Adrenal gland (tissue), 12 donors: Measurements from ENCODE around the gene ARG2. TPM values are rescaled to one million over a fixed set of nuclear protein-coding genes. Genes with fewer than 3 reads are reported as not detected.

Source experiments
- DNase-seq, 7 donors: peaks; one replicate each; pipeline ENCODE4 v3.0.0-alpha.2; 2019 to 2020
- H3K27ac ChIP-seq, 5 donors: fragments of 200-600 bp; sonication (generic) in 4 of 5; 1 replicate in 3 of 5; 2 replicates in 2 of 5; pipeline versions ENCODE4 v1.5.1 to v1.8.0; 2016 to 2020; ENCODE audit warnings: mild to moderate bottlenecking in 1 of 5
- H3K27me3 ChIP-seq: fragments of 200-600 bp; 2 replicates; pipeline ENCODE4 v1.8.0; 2021
- H3K36me3 ChIP-seq, 2 donors: fragments of 200-600 bp; replicated peaks in 1 of 2; 1 replicate in 1 of 2; 2 replicates in 1 of 2; pipeline versions ENCODE4 v1.5.1 to v1.8.0; 2018 to 2022
- H3K4me1 ChIP-seq, 2 donors: fragments of 200-600 bp; replicated peaks in 1 of 2; 1 replicate in 1 of 2; 2 replicates in 1 of 2; pipeline versions ENCODE4 v1.5.1 to v1.8.0; 2018 to 2021
- H3K4me3 ChIP-seq, 4 donors: fragments of 200-600 bp; sonication (generic) in 3 of 4; one replicate each; pipeline ENCODE4 v1.5.1; 2016 to 2018
- H3K9me3 ChIP-seq, 3 donors: fragments of 200-600 bp; sonication (generic) in 1 of 3; replicated peaks in 1 of 3; 1 replicate in 2 of 3; 2 replicates in 1 of 3; pipeline versions ENCODE4 v1.5.1 to v1.8.0; 2016 to 2021
- CTCF ChIP-seq, 6 experiments: fragments of 450-650 bp in 4 of 6; fragments of 200-600 bp in 2 of 6; sonication (generic) in 1 of 6; IDR thresholded peaks; 1 replicate in 5 of 6; 2 replicates in 1 of 6; pipeline versions ENCODE4 v1.5.1 to v1.8.0; 2016 to 2021; ENCODE audit warnings: antibody characterized with exemption in 6 of 6, mild to moderate bottlenecking in 2 of 6, moderate library complexity in 1 of 6
- POLR2A ChIP-seq, 2 donors: fragments of 450-650 bp; IDR thresholded peaks; one replicate each; pipeline ENCODE4 v1.6.1; 2017; ENCODE audit warnings: antibody characterized with exemption in 2 of 2, mild to moderate bottlenecking in 2 of 2, moderate library complexity in 1 of 2
- WGBS, 4 donors: extraction: QIAGEN DNeasy Blood & Tissue Kit in 2 of 4; methylation state at CpG; one replicate each; pipeline versions ENCODE4 v1.1.5 to v1.1.7; 2013 to 2017; 5-methylcytosine and 5-hydroxymethylcytosine counted together
- intact Hi-C, 2 donors: fragments of 100-400 bp; cut with DNase I; formaldehyde crosslinking; loops; one replicate each; pipeline versions ENCODE4 v1.14.1 to v1.15.0; 2022 to 2023
- polyA plus RNA-seq, 3 donors: library from polyadenylated mRNA; stranded (reverse); fragments of 200-250 nt in 2 of 3; fragments of 350-450 nt in 1 of 3; fragmentation: Illumina TruSeq in 1 of 3; extraction: RNeasy Lipid Tissue Mini Kit (QIAGEN cat#74804) in 1 of 3; gene quantifications; one replicate each; pipeline ENCODE4 v1.2.3, GENCODE V29; 2013 to 2014
- total RNA-seq, 9 donors: library from RNA; depleted of rRNA in 4 of 9; stranded (reverse); fragments of >200 nt in 4 of 9; fragments of 120-200 nt in 1 of 9; fragmentation: NEBNext Ultra II Directional in 1 of 9; extraction: Animal tissue kit (Norgen Biotek cat#: 25700) in 1 of 9; gene quantifications; one replicate each; pipeline versions ENCODE4 v1.1.0 to v1.2.4, GENCODE V29; 2013 to 2023
- donor health status: healthy with polysubstance abuse.
- donor health status: Bipolar disorder and iron deficiency.
- donor health status: DM: yes; HTN: yes; CAD: no.
- donor health status: DM: no; HTN: no; CAD: no.
- donor health status: DM: no; HTN: no; CAD: no.
- donor health status: DM: yes; HTN: yes; CAD: no.

Gene ARG2
- total and polyA plus RNA-seq, 12 donors = 2.5 to 45.4 (median 4.5) TPM

- WGBS, 4 donors = 86 to 95% (median 93%) methylated on average over 3 of the region's 3 CpGs
- intact Hi-C loops = no loop called here
- no peak for DNase-seq
- H3K27ac ChIP-seq = no peak overlapping the region
- TF ChIP-seq CTCF (IDR thresholded peaks at IDR 0.05) (no peak), POLR2A (IDR thresholded peaks at IDR 0.05) (no peak)
- no peaks in the 10 kb centered on the region for H3K36me3 ChIP-seq
- H3K27me3 ChIP-seq = no peaks in the 10 kb centered on the region
- H3K4me1 ChIP-seq = no peaks in the 10 kb centered on the region
- H3K9me3 ChIP-seq = no peaks in the 10 kb centered on the region
- H3K4me3 ChIP-seq = no peak overlapping the region
Observed at GRCh38 chr14:67638642-67639041, 18.9 kb downstream of the ARG2 start.

- Histone ChIP-seq H3K36me3 (peaks cover 0 to 9% of the 10 kb centered on the region in 2 donors), H3K4me1 (no peaks in the 10 kb centered on the region), H3K4me3 (no peak overlapping the region), H3K27me3 (no peaks in the 10 kb centered on the region), H3K9me3 (no peaks in the 10 kb centered on the region), H3K27ac (no peak overlapping the region)
- intact Hi-C loops = no loop called here
- 94 to 100% (median 97%) methylated on average over 1 of the region's 1 CpG for WGBS, 4 donors
- TF ChIP-seq CTCF (IDR thresholded peaks at IDR 0.05) = no peak
- DNase-seq = no peak
Observed at GRCh38 chr14:67641480-67641879, 21.8 kb downstream of the ARG2 start.

- no peak for DNase-seq
- Histone ChIP-seq H3K4me3 (no peak overlapping the region), H3K36me3 (peaks cover 0 to 15% of the 10 kb centered on the region in 2 donors), H3K4me1 (no peaks in the 10 kb centered on the region), H3K27ac (no peak overlapping the region), H3K9me3 (no peaks in the 10 kb centered on the region), H3K27me3 (no peaks in the 10 kb centered on the region)
- intact Hi-C loops = no loop called here
- TF ChIP-seq CTCF (IDR thresholded peaks at IDR 0.05) = no peak
- no peak for TF ChIP-seq POLR2A (IDR thresholded peaks at IDR 0.05)
- 82 to 95% (median 90%) methylated on average over 5 of the region's 5 CpGs for WGBS, 4 donors
Observed at GRCh38 chr14:67641902-67642749, 22.4 kb downstream of the ARG2 start.

GRCh38 chr14:67643713-67644112 is 24.0 kb downstream of the ARG2 start:
- intact Hi-C loops = no loop called here
- no peak overlapping the region for H3K4me3 ChIP-seq
- H3K4me1 ChIP-seq = peaks cover 0 to 3% of the 10 kb centered on the region in 2 donors
- no peak overlapping the region for H3K27ac ChIP-seq
- no peak for TF ChIP-seq POLR2A (IDR thresholded peaks at IDR 0.05)
- no peak for TF ChIP-seq CTCF (IDR thresholded peaks at IDR 0.05)
- DNase-seq = no peak
- no peaks in the 10 kb centered on the region for H3K9me3 ChIP-seq
- 80 to 92% (median 85%) methylated on average over 1 of the region's 1 CpG for WGBS, 4 donors
- H3K36me3 ChIP-seq = peaks cover 0 to 27% of the 10 kb centered on the region in 2 donors
- no peaks in the 10 kb centered on the region for H3K27me3 ChIP-seq
